Endothelial cell of umbilical vein (primary cell): ENCODE measurements around the gene SNAPIN. TPM values are rescaled to one million over a fixed set of nuclear protein-coding genes. Genes with fewer than 3 reads are reported as not detected.
A peak's percentile ranks its signal among the peaks of the same experiment; 100 is the strongest.

Source experiments
- BruUV-seq: library from RNA; stranded (reverse); fragments of 400-500 nt; replicated peaks from 2 replicates; lab custom pipeline; 2021; lab: Mats Ljungman, UMichigan
- CTCF ChIA-PET: fragments of 300-600, 350-600 bp; sonication (Branson Sonifier 250); formaldehyde crosslinking; loops from one replicate; lab custom pipeline; 2021; ENCODE audit warnings: antibody characterized with exemption, inconsistent platforms; lab: Charles Lee
- POLR2A ChIA-PET: fragments of 300-600, 350-600 bp; sonication (Branson Sonifier 250); formaldehyde crosslinking; loops from one replicate; lab custom pipeline; 2021; ENCODE audit warnings: antibody characterized with exemption, inconsistent platforms; lab: Charles Lee
- DNase-seq: peaks from one replicate; pipeline ENCODE4 v3.0.0-alpha.2; 2011; ENCODE audit warnings: low read depth, low spot score
- FAIRE-seq: peaks from 2 replicates; lab custom pipeline; 2011; peaks lifted over from hg19 to GRCh38; lab: Jason Lieb, UNC
- H2AFZ ChIP-seq: 2 replicates; pipeline ENCODE4 v1.6.0; 2012; ENCODE audit warnings: low read depth, low read length, control low read depth, inconsistent platforms
- H3K27ac ChIP-seq: 2 replicates; pipeline ENCODE4 v1.5.1; 2011; ENCODE audit warnings: low read depth, mild to moderate bottlenecking, control low read depth, low read length, moderate library complexity; ENCODE audit not compliant: insufficient read depth
- H3K27me3 ChIP-seq, 2 experiments: 2 replicates each; pipeline versions ENCODE4 v1.6.0 to v1.6.1; 2011; ENCODE audit warnings: low read length in 2 of 2, mixed read lengths in 1 of 2; ENCODE audit not compliant: control insufficient read depth in 2 of 2, insufficient read depth in 2 of 2
- H3K36me3 ChIP-seq, 2 experiments: 2 replicates in 1 of 2; 3 replicates in 1 of 2; pipeline ENCODE4 v1.5.1; 2011; ENCODE audit warnings: low read length in 2 of 2, mild to moderate bottlenecking in 1 of 2, moderate library complexity in 1 of 2; ENCODE audit not compliant: control insufficient read depth in 2 of 2, insufficient read depth in 2 of 2; ENCODE audit errors: extremely low read depth in 1 of 2
- H3K4me1 ChIP-seq: 3 replicates; pipeline ENCODE4 v1.5.1; 2011; ENCODE audit warnings: mild to moderate bottlenecking, low read length; ENCODE audit not compliant: control insufficient read depth, insufficient read depth; ENCODE audit errors: extremely low read depth
- H3K4me2 ChIP-seq: 2 replicates; pipeline ENCODE4 v1.6.1; 2011; ENCODE audit warnings: low read length, control low read depth, mixed read lengths; ENCODE audit not compliant: insufficient read depth
- H3K4me3 ChIP-seq, 3 experiments: fragments of 200-600 bp in 1 of 3; sonication (generic), shearing (Covaris generic) in 1 of 3; replicated peaks in 1 of 3; 2 replicates each; pipeline ENCODE4 v1.5.1; 2011 to 2016; ENCODE audit warnings: control low read depth in 3 of 3, low read length in 3 of 3, mild to moderate bottlenecking in 2 of 3, inconsistent platforms in 1 of 3, low read depth in 1 of 3, moderate library complexity in 1 of 3; ENCODE audit not compliant: insufficient read depth in 1 of 3
- H3K79me2 ChIP-seq: 2 replicates; pipeline ENCODE4 v1.6.0; 2012; ENCODE audit warnings: low read length, inconsistent platforms; ENCODE audit not compliant: control insufficient read depth, insufficient read depth
- H3K9ac ChIP-seq: replicated peaks from 2 replicates; pipeline ENCODE3; 2011; ENCODE audit warnings: low read length, control low read depth; ENCODE audit not compliant: insufficient read depth; ENCODE audit errors: extremely low read depth
- H3K9me1 ChIP-seq: replicated peaks from 3 replicates; pipeline ENCODE4 v1.6.0; 2011; ENCODE audit warnings: mild to moderate bottlenecking, low read length; ENCODE audit not compliant: control insufficient read depth, insufficient read depth; ENCODE audit errors: extremely low read depth
- H3K9me3 ChIP-seq: replicated peaks from 2 replicates; pipeline ENCODE4 v1.5.1; 2012; ENCODE audit warnings: low read length, inconsistent platforms; ENCODE audit not compliant: control insufficient read depth, insufficient read depth
- H4K20me1 ChIP-seq: replicated peaks from 2 replicates; pipeline ENCODE3; 2011; ENCODE audit warnings: mild to moderate bottlenecking, low read length; ENCODE audit not compliant: control insufficient read depth, insufficient read depth; ENCODE audit errors: extremely low read depth
- EZH2 ChIP-seq: IDR thresholded peaks from 2 replicates; pipeline ENCODE4 v1.6.1; 2012; ENCODE audit warnings: borderline replicate concordance, low read depth, mild to moderate bottlenecking, moderate library complexity, low read length, inconsistent platforms; ENCODE audit not compliant: severe bottlenecking
- FOS ChIP-seq: IDR thresholded peaks from 2 replicates; pipeline ENCODE4 v1.6.1; 2011; ENCODE audit warnings: mild to moderate bottlenecking, low read length, moderate library complexity, borderline replicate concordance; ENCODE audit not compliant: insufficient read depth
- GATA2 ChIP-seq: IDR thresholded peaks from 2 replicates; pipeline ENCODE4 v1.7.0; 2011; ENCODE audit warnings: low read depth, mild to moderate bottlenecking, moderate library complexity, mixed read lengths, low read length; ENCODE audit not compliant: insufficient read length, insufficient read depth
- JUN ChIP-seq: IDR thresholded peaks from 2 replicates; pipeline ENCODE4 v1.6.1; 2011; ENCODE audit warnings: borderline replicate concordance, low read depth; ENCODE audit not compliant: insufficient read length, insufficient read depth
- MYC ChIP-seq: IDR thresholded peaks from one replicate; pipeline ENCODE4 v1.6.1; 2011; ENCODE audit warnings: mild to moderate bottlenecking, low read depth, low read length
- POLR2A ChIP-seq: IDR thresholded peaks from 2 replicates; pipeline ENCODE4 v1.6.1; 2012; ENCODE audit warnings: low read depth, mild to moderate bottlenecking, control low read depth, low read length
- POLR2AphosphoS5 ChIP-seq: IDR thresholded peaks from 2 replicates; pipeline ENCODE4 v1.6.1; 2012; ENCODE audit warnings: low read depth, mild to moderate bottlenecking, control low read depth, low read length, moderate library complexity; ENCODE audit not compliant: insufficient read depth
- dilution Hi-C: fragments of 300-500 bp; cut with MboI; formaldehyde crosslinking; loops from one replicate; pipeline ENCODE4 v1.15.0; 2019; ENCODE audit warnings: low sequenced_read_pairs; ENCODE audit not compliant: extremely low pct_ligation_motif_present
- intact Hi-C: fragments of 100-400 bp; cut with micrococcal nuclease; formaldehyde crosslinking; loops from one replicate; pipeline ENCODE4 v1.10.0; 2022
- polyA plus RNA-seq, 4 experiments: library from polyadenylated mRNA; depleted of rRNA in 3 of 4; stranded (reverse) in 3 of 4; unstranded in 1 of 4; fragments of >200 nt; gene quantifications; 2 replicates each; pipeline versions ENCODE4 v1.2.1 to v1.2.3, GENCODE V29; 2011 to 2012; ENCODE audit warnings: missing spikeins in 1 of 4
- total RNA-seq: library from RNA; stranded (reverse); gene quantifications from 2 replicates; pipeline ENCODE4 v1.2.3, GENCODE V29; 2021
- TF ChIP-seq, protein P1 (sequence below): IDR thresholded peaks from 2 replicates; pipeline ENCODE4 v1.6.1; 2011; ENCODE audit not compliant: insufficient read depth, insufficient read length
- TF ChIP-seq, protein P2 (sequence below), 2 donors: IDR thresholded peaks; 1 replicate in 1 of 2; 2 replicates in 1 of 2; pipeline ENCODE4 v1.5.1; 2011; ENCODE audit warnings: low read length in 2 of 2, mild to moderate bottlenecking in 2 of 2, moderate library complexity in 2 of 2, control low read depth in 1 of 2, inconsistent platforms in 1 of 2, low read depth in 1 of 2; ENCODE audit not compliant: insufficient read depth in 1 of 2; ENCODE audit errors: extremely low read depth in 1 of 2

Gene SNAPIN
- total and polyA plus RNA-seq, 2 donors (not counting 3 experiments of a cell fraction or from before 2014, with no cell fraction given), result 36.8 to 55.1 TPM

DNA sequence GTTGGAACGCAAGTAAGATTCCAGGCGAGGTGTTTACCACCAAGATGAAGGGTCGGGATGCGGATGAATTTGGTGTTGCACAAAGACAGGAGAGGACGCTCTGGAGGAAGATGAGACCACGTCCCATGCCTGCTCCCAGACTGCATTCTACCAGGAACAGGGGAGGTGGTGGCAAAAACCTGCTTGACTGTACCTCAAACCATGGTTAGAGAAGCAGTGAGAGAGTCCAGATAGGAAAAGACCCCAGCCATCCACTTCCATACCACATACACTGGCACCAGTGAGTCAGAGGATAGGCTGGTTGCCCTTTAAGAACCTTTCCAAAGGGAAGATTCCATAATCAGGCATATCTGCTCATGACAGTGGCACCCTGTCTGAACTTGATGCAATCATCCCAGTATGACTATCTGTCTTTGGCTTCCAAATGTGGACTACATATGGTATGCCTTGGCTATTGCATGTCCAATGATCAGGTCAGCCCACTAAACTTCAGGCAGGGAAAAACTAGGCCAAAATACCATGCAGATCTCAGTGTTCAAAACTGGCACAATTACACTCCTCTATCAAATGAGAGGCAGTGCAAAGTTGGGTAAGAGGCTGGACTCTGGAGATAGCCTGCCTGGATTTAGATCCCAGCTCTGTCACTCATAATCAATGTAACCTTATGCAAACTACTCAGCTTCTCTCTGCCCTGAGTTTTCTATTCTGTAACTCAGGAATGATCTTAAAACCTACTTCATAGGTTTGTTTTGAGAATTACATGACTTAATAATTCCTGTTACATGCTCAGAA lies 40.6 kb downstream of the SNAPIN start:
- Histone ChIP-seq H3K9me3 (no peaks in the 10 kb centered on the region), H3K27me3 (no peaks in the 10 kb centered on the region), H4K20me1 (no peaks in the 10 kb centered on the region), H3K4me1 (peaks cover 26% of the 10 kb centered on the region), H3K9me1 (no peaks in the 10 kb centered on the region), H3K36me3 (no peaks in the 10 kb centered on the region), H3K27ac (peak overlapping the region; percentile 90), H2AFZ (peak overlapping the region; percentile 68), H3K4me2 (peak overlapping the region; percentile 45), H3K79me2 (no peaks in the 10 kb centered on the region), H3K4me3 (no peak overlapping the region), H3K9ac (peak overlapping the region; percentile 75)
- FAIRE-seq (peak; percentile 40), DNase-seq (peak; percentile 22)
- POLR2A ChIA-PET, result no interaction called here
- no TSS peak for BruUV-seq
- CTCF ChIA-PET, result interaction anchor here (0.8 to 1.7 kb wide), 8 partner anchors 12 to 287 kb away, joined by 3 to 20 read pairs (median 5); partner anchors contain the start of genes NPR1 and RAB13
- TF ChIP-seq GATA2, result no peak
- TF ChIP-seq EZH2, result no peak
- no peak for TF ChIP-seq MYC
- TF ChIP-seq, protein P1, sequence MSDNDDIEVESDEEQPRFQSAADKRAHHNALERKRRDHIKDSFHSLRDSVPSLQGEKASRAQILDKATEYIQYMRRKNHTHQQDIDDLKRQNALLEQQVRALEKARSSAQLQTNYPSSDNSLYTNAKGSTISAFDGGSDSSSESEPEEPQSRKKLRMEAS, result no peak
- TF ChIP-seq POLR2A, result no peak
- TF ChIP-seq FOS, result no peak
- dilution Hi-C loops (no loop called here), intact Hi-C loops (loop anchor here (1.0 to 5.0 kb wide), 7 partner anchors 20 to 573 kb away; partner anchors contain the start of genes HAX1 and RPS27)

DNA sequence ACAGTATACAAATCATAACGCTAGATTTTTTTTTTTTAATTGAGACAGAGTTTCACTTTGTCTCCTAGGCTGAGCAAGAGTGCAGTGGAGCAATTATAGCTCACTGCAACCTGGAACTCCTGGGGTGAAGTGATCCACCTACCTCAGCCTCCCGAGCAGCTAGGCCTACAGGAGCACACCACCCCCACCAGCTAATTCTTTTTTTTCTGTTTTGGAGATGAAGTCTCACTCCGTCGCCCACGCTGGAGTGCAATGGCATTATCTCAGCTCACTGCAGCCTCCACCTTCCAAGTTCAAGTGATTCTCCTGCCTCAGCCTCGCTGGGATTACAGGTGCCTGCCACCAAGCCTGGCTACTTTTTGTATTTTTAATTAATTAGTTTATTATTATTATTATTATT lies 41.3 kb downstream of the SNAPIN start:
- no peak overlapping the region for H2AFZ ChIP-seq
- no peak for DNase-seq
- H3K27me3 ChIP-seq, result no peaks in the 10 kb centered on the region
- H3K36me3 ChIP-seq, result no peaks in the 10 kb centered on the region
- H3K4me2 ChIP-seq, result no peak overlapping the region
- H3K9ac ChIP-seq, result no peak overlapping the region
- no peaks in the 10 kb centered on the region for H3K9me3 ChIP-seq
- BruUV-seq, result no TSS peak
- intact Hi-C loops, result loop anchor here (5.0 kb wide), 1 partner anchor 573 kb away; the partner anchor contains the start of gene HAX1
- no peaks in the 10 kb centered on the region for H4K20me1 ChIP-seq
- TF ChIP-seq POLR2A (no peak), POLR2AphosphoS5 (no peak), JUN (no peak), FOS (no peak), MYC (no peak), GATA2 (no peak), EZH2 (no peak)
- TF ChIP-seq, protein P2, sequence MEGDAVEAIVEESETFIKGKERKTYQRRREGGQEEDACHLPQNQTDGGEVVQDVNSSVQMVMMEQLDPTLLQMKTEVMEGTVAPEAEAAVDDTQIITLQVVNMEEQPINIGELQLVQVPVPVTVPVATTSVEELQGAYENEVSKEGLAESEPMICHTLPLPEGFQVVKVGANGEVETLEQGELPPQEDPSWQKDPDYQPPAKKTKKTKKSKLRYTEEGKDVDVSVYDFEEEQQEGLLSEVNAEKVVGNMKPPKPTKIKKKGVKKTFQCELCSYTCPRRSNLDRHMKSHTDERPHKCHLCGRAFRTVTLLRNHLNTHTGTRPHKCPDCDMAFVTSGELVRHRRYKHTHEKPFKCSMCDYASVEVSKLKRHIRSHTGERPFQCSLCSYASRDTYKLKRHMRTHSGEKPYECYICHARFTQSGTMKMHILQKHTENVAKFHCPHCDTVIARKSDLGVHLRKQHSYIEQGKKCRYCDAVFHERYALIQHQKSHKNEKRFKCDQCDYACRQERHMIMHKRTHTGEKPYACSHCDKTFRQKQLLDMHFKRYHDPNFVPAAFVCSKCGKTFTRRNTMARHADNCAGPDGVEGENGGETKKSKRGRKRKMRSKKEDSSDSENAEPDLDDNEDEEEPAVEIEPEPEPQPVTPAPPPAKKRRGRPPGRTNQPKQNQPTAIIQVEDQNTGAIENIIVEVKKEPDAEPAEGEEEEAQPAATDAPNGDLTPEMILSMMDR (IDR thresholded peaks at IDR 0.05; ENCODE audit: extremely low read depth in 1 of 2, insufficient read depth in 1 of 2, low read depth in 1 of 2, low read length in 2 of 2), result no peak
- TF ChIP-seq, protein P1, result no peak
- FAIRE-seq, result no peak
- no peaks in the 10 kb centered on the region for H3K9me1 ChIP-seq
- peaks cover 26% of the 10 kb centered on the region for H3K4me1 ChIP-seq
- H3K79me2 ChIP-seq, result no peaks in the 10 kb centered on the region
- dilution Hi-C loops, result no loop called here
- POLR2A ChIA-PET, result no interaction called here
- no peak overlapping the region for H3K4me3 ChIP-seq
- no peak overlapping the region for H3K27ac ChIP-seq
- CTCF ChIA-PET, result no interaction called here
